ENCODE results near the gene MXRA7. TPM values are rescaled to one million over a fixed set of nuclear protein-coding genes. Genes with fewer than 3 reads are reported as not detected.
A peak's percentile ranks its signal among the peaks of the same experiment; 100 is the strongest.

Gene MXRA7
- total RNA-seq, 2 experiments from 2014 or later, result 8.4 to 8.6 TPM

DNA sequence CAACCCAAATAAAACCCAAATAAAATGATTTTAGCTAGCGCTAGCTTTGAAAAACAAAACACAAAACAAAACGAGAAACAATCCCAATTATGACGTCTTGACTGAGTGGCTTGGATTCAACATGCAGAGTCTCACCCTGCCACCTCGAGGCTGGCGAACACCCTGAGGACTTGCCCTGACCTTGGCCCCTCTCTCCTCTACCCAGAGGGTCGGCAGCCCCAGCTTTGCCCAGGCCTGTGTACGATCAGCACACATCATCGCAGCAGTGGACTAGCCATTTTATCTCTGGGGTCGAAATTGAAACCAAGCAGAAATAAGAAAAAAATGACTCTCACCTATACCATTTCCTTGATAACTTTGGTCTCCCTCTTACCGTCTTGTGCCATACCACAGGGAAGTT lies 10.7 kb upstream of the MXRA7 start:
- peak overlapping the region; percentile 58 for H3K27ac Mint-ChIP-seq
- no peak for TF ChIP-seq CTCF (IDR thresholded peaks at IDR 0.05)
- H3K4me1 Mint-ChIP-seq (ENCODE audit: low read depth), result peaks cover 52% of the 10 kb centered on the region
- DNase-seq (no peak), ATAC-seq (no peak)
- H3K36me3 Mint-ChIP-seq (ENCODE audit: low read depth), result peaks cover 84% of the 10 kb centered on the region
- no peaks in the 10 kb centered on the region for H3K27me3 Mint-ChIP-seq
- H3K9me3 Mint-ChIP-seq, result no peaks in the 10 kb centered on the region
- CTCF ChIA-PET, result interaction anchor here (9.5 kb wide), 1 partner anchor 7 kb away, joined by 83 read pairs; no protein-coding TSS in a partner anchor
- POLR2A ChIA-PET, result interaction anchor here (0.6 to 8.0 kb wide), 4 partner anchors 13 to 113 kb away, joined by 3 to 184 read pairs (median 4); partner anchors contain the start of genes MFSD11 and SRSF2
- intact Hi-C loops (cut with micrococcal nuclease), result no loop called here
- H3K4me3 Mint-ChIP-seq, result no peak overlapping the region

DNA sequence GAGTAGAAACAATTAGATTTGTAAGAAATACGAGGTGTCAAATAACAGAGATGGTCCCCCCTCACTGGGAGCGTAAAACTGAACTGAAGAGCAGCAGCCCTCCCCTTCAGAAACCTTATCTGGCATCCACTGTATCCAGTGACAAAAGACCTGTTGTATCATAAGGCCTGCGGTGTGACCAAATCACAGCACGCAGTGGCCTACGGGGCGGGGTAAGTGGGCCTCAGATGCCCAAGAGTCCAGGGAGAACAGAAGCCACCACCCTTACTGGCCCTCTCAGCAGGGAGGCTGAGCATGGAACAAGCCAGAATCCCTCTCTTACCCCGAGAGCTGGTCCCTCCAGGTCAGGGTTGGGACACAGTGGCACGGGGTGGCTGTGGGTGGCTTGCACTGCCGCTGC lies 10.2 kb upstream of the MXRA7 start:
- CTCF ChIA-PET, result interaction anchor here (9.5 kb wide), 1 partner anchor 7 kb away, joined by 83 read pairs; no protein-coding TSS in a partner anchor
- Mint-ChIP-seq H3K4me3 (no peak overlapping the region), H3K27me3 (no peaks in the 10 kb centered on the region), H3K36me3 (ENCODE audit: low read depth) (peaks cover 86% of the 10 kb centered on the region), H3K4me1 (ENCODE audit: low read depth) (peaks cover 57% of the 10 kb centered on the region), H3K27ac (no peak overlapping the region), H3K9me3 (no peaks in the 10 kb centered on the region)
- no peak for TF ChIP-seq CTCF (IDR thresholded peaks at IDR 0.05)
- DNase-seq (no peak), ATAC-seq (no peak)
- POLR2A ChIA-PET, result interaction anchor here (0.6 to 8.0 kb wide), 3 partner anchors 15 to 113 kb away, joined by 3 to 184 read pairs (median 4); partner anchors contain the start of genes MFSD11 and SRSF2
- intact Hi-C loops (cut with micrococcal nuclease), result no loop called here

- DNase-seq (no peak), ATAC-seq (no peak)
- H3K36me3 Mint-ChIP-seq (ENCODE audit: low read depth), result peaks cover 87% of the 10 kb centered on the region
- no peak for TF ChIP-seq CTCF (IDR thresholded peaks at IDR 0.05)
- H3K27me3 Mint-ChIP-seq, result no peaks in the 10 kb centered on the region
- ChIA-PET CTCF (no interaction called here), POLR2A (interaction anchor here (10.1 kb wide), 1 partner anchor 15 kb away, joined by 111 read pairs; the partner anchor contains the start of genes MFSD11 and SRSF2)
- intact Hi-C loops (cut with micrococcal nuclease), result no loop called here
- no peak overlapping the region for H3K27ac Mint-ChIP-seq
- H3K9me3 Mint-ChIP-seq, result no peaks in the 10 kb centered on the region
- H3K4me1 Mint-ChIP-seq (ENCODE audit: low read depth), result peaks cover 60% of the 10 kb centered on the region
- no peak overlapping the region for H3K4me3 Mint-ChIP-seq
These were observed 9.4 kb upstream of the MXRA7 start for GRCh38 chr17:76720211-76720610.

- intact Hi-C loops (cut with micrococcal nuclease), result no loop called here
- Mint-ChIP-seq H3K4me1 (ENCODE audit: low read depth) (peaks cover 65% of the 10 kb centered on the region), H3K27ac (peak overlapping the region; percentile 10), H3K36me3 (ENCODE audit: low read depth) (peaks cover 83% of the 10 kb centered on the region), H3K9me3 (no peaks in the 10 kb centered on the region), H3K27me3 (no peaks in the 10 kb centered on the region), H3K4me3 (no peak overlapping the region)
- ChIA-PET CTCF (interaction anchor here (1.7 kb wide), 2 partner anchors 10 to 13 kb away, joined by 3 to 5 read pairs; no protein-coding TSS in a partner anchor), POLR2A (interaction anchor here (1.3 to 10.1 kb wide), 3 partner anchors 8 to 151 kb away, joined by 3 to 111 read pairs (median 76); partner anchors contain the start of genes JMJD6, METTL23, MFSD11 and SRSF2)
- no peak for TF ChIP-seq CTCF (IDR thresholded peaks at IDR 0.05)
- ATAC-seq (no peak), DNase-seq (no peak)
These were observed 7.8 kb upstream of the MXRA7 start for GRCh38 chr17:76718516-76718915.

DNA sequence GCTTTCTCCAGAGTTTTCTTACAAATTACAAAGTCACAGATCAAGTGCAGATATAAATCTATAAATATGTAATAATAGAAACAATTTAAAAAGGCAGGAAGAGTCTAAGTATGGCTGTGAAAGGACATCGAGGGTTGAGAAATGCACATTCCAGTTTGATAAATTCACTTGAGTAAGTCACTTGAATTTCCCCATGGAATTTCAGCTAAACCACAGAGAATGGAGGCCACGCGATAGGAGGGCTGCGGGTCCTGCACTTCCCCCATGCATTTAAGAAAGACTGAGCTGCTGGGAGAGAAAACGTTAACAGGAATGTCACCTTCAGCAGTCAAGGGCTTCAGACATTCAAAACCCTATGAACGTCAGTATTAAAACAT lies 6.1 kb upstream of the MXRA7 start:
- ChIA-PET CTCF (interaction anchor here (1.1 to 6.8 kb wide), 6 partner anchors 8 to 194 kb away, joined by 3 to 83 read pairs (median 4); partner anchors contain the start of genes JMJD6 and METTL23), POLR2A (interaction anchor here (0.7 to 10.1 kb wide), 4 partner anchors 10 to 160 kb away, joined by 3 to 111 read pairs (median 40); partner anchors contain the start of genes JMJD6, METTL23, MFSD11 and SRSF2)
- Mint-ChIP-seq H3K4me1 (ENCODE audit: low read depth) (peaks cover 63% of the 10 kb centered on the region), H3K27ac (peak overlapping the region; percentile 92), H3K4me3 (peak overlapping the region; percentile 53), H3K36me3 (ENCODE audit: low read depth) (peaks cover 73% of the 10 kb centered on the region), H3K9me3 (no peaks in the 10 kb centered on the region), H3K27me3 (no peaks in the 10 kb centered on the region)
- DNase-seq, result no peak
- ATAC-seq, result no peak
- TF ChIP-seq CTCF (IDR thresholded peaks at IDR 0.05), result no peak
- intact Hi-C loops (cut with micrococcal nuclease), result no loop called here

Measured in activated CD8-positive, alpha-beta T cell treated with anti-CD3 and anti-CD28 coated beads for 36 hours (primary cell).